ENCODE results near the gene USP47.

Gene USP47

DNA sequence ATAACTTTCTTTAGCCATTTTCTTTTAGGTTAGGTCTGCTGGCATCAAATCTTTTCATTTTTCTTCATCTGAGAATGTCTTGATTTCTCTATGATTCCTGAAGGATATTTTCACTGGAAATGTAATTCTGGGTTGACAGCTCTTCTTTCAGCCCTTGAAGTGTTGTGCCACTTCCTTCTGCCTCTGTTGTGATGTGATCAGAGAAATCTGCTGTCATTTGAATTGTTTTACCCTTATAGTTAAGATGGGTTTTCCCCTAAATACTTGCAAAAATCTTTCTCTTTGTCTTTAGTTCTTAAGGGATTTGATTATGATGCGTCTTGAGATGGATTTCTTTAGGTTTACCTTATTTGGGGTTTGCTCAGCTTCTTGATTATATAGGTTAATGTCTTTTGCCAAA lies 23.0 kb downstream of the USP47 start:
- DNase-seq (ENCODE audit: low read depth), result no peak

DNA sequence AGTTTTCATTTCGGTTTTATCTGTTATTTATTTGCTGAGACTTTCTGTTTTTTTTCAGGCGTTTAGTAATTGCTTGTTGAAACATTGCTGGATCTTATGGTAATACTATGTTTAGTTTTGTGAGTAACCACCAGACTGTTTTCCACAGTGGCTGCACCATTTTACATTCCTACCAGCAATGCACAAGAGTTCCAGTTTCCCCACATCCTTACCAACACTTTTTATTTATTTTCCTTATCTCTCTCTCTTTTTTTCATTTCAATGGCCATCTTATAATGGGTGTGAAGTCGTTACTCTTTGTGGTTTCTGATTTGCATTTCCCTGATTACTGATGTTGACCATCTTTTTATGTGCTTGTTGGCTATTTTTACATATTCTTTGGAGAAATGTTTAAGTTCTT lies 23.7 kb downstream of the USP47 start:
- no peak for DNase-seq (ENCODE audit: low read depth)

DNA sequence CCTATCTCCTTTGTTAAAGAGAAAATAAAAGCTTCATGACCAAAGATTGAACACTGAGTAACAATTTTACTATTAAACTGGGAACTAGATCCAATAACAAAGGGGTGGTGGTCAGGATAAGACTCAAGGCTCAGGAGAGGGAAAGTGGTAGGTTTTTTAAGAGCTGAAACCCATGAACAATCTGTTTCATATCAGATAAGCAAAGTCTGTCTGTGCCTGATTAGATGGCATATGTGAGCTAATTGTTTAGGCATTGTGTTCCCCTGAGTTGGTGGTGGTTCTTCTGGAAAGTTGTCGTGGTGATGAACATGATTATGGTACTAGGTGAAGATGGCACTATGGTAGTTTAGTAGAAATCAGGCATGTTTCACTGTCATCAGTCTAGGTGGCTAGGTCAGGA lies 24.4 kb downstream of the USP47 start:
- DNase-seq (ENCODE audit: low read depth), result no peak

DNA sequence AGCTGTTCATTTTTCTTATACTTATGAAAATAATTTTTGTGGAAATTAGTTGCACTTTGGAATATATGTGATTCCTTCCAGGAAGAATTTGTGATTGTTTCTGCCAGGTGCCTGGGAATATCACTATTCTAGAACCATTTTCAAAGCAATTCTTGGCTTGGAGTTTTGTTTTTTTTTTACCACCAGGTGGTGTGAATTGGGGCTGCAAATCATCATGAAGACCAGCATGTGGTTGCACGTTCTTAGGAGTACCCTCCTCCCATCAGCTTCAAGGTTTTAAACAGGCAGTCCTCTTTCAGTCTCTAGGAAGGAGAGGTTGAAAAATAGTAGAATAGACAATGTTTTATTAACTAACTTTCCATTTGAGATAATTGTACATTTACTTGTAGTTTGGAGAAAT lies 25.9 kb downstream of the USP47 start:
- no peak for DNase-seq (ENCODE audit: low read depth)

DNA sequence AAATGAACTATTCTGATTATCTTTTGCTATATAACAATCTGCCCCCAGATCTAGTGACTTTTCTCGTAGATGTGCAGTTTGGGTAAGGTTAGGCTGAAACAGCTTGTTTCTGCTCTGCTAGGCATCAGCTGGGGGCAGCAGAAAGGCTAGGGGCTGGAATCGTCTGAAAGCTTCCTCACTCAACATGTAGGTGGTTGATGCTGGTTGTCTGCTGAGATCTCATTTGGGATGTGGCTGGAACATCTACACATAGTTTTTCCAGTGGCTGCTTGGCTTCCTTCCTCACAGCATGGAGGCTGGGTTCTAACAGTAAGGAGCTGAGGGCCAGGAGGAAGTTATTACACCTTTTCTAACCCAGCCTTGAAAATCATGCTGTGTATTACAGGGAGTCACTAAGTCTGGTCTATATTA lies 30.2 kb downstream of the USP47 start:
- no peak for DNase-seq (ENCODE audit: low read depth)

DNA sequence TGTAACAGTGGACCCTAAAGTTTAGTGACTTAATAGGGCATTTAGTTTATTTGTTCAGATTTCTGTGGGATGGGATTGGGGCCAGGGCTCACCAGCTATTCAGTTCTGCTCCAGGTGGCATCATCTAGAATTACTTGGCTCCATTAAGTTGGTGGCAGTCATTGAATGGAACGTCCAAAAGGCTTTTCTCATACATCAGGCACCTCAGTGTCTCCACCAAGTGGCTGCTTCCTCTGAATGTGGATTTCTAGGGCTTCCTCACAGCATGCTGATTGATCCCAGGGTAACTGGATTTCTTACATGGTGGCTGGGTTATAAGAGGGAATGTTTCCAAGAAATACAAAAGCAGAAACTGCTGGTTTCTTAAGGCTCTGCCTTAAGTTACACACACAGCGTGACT lies 34.7 kb downstream of the USP47 start:
- DNase-seq (ENCODE audit: low read depth), result no peak

DNA sequence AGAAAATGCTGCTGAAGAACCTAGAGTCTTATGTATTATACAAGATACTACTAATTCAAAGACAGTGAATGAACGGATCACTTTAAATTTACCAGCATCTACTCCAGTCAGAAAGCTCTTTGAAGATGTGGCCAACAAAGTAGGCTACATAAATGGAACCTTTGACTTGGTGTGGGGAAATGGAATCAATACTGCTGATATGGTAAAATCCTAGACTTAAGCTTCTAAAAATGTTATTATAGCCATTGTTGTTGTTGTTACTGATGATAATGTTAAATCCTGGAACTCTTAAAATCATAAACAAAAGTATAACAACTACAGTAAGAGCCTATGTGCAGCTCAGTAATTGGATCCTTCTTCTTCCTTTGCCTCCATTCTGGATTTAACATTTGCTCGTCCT lies 38.4 kb downstream of the USP47 start:
- no peak for DNase-seq (ENCODE audit: low read depth)

DNA sequence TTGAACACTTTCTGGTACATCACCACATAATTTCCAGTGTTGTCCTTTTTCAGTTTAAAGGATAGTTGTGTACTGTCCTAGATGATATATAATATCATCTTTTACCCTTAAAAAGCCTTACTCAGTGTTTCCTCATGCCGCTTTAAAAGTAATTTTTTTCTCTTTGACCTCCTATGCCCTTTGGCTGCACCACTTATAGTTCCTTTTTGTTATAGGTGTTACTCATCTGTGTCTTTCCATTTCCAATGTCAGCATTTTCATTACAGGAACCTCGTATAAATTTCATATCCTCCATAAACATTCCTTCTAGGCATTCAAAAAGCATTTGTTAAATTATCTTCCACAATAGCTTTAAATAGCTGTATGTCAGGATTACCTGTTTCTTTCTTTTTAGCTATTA lies 40.8 kb downstream of the USP47 start:
- DNase-seq (ENCODE audit: low read depth), result no peak

DNA sequence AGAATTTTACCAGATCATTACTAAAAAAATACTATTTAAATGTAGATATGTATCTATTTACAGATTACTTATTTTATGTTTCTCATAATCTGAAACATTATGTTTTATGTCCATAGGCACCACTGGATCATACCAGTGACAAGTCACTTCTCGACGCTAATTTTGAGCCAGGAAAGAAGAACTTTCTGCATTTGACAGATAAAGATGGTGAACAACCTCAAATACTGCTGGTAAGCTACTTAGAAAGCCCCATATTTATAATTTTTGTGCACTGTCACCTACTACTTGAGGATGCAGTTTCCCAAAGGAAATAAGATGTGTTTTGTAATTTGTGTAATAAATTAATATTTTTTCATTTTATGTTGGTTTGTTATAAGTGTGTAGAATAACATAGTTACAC lies 42.6 kb downstream of the USP47 start:
- no peak for DNase-seq (ENCODE audit: low read depth)

DNA sequence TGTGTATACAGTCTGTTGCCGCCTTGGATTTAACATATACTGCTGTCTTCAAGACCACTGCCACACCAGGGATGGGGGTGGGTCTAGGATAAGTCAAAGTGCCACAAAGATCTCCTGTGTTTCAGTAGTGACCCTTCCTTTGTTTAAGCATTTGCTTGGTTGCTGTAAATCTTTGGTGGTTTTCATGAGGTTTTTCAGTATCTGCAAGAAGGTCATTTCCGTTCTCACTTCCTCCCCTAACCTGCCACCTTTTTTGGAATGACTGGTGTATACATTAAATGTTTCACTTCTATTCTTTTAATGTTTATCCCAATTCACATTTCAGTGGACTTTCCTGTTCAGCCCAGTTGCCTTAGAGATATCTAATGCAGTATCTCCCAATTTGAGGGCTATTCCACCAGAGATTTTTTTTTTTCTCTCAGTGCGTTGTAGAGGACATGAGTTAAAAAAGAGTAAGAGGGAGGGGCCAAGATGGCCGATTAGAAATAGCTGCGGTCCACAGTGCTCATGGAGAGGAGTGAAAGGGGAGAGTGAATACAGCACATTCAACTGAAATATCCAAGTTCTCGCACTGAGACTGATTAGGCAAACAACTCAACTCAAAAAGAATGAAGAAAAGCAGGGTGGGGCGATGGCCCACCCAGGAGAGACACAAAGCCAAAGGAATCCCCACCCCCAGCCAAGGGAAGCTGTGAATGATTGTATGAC lies 43.2 kb downstream of the USP47 start:
- no peak for DNase-seq (ENCODE audit: low read depth)

DNA sequence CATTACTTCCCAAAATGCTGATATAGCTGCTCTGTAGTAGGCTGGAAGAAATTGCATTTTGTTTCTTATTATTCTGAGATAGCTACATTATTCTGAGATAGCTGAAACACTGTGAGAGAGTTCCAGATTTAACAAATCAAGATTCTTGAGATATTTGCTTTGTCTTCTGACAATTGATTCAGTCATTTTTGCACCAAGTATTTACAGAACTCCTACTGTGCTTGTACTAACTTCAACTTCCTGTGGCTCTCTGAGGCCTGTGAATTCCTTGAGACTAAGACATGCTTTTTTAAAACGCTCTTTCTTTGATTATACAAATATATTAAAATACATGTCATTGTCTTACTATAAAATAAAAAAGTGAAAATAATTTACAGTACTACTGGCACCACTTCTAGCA lies 52.7 kb downstream of the USP47 start:
- no peak for DNase-seq (ENCODE audit: low read depth)

DNA sequence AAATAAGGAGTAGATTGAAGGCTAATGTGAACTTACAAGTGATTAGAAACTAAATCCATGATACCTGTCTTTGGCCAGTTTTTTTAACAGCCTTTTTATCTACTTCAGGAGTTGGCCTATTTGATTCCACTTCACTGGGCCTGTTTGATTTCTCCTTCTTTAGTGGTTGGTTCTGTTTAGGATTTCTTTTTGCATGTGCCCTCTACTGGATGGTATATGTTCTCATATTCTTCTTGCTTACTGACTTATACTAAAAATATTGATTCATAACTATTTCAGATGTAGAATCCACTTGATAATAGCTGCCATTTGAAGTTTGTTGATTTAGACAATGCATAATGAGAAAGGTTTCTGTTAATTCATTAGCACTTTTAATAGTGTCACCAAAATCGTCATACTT lies 53.9 kb downstream of the USP47 start:
- no peak for DNase-seq (ENCODE audit: low read depth)

DNA sequence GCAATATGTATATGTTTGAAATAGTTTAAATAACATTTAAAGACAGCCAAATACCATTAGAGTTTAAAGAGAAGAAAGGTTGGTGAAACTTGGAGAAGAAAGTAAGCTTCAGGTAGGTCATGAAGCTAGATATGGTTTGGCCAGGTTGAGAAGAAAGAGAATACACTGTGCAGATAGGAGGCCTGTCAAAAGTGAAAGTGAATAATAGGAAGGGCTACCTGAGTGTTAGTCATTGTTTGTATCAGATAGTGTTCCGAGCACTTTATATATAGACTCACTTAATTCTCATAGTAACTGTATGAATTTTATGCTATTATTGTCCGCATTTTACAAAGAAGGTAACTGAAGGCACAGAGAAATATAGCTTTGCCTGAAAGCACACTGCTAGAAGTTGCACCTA lies 56.9 kb downstream of the USP47 start:
- DNase-seq (ENCODE audit: low read depth), result no peak

DNA sequence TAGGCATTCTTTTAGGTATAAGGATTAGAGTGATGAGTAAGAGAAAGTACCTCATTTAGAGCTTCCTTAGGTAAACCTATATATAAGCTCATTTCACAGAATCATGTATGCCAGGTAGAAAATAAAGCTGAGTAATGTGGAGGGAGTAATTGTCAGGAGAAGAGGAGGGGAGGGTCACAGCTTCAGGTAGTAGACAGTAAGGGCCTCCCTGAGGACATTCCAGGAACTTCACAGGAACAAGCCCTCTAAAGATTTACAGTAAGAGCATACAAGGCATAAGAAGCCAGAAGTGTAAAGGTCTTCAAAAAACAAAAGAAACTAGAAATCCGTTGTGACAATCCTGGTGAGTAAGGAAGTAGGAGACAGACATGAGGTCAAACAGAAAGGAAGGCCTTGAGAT lies 57.6 kb downstream of the USP47 start:
- no peak for DNase-seq (ENCODE audit: low read depth)

DNA sequence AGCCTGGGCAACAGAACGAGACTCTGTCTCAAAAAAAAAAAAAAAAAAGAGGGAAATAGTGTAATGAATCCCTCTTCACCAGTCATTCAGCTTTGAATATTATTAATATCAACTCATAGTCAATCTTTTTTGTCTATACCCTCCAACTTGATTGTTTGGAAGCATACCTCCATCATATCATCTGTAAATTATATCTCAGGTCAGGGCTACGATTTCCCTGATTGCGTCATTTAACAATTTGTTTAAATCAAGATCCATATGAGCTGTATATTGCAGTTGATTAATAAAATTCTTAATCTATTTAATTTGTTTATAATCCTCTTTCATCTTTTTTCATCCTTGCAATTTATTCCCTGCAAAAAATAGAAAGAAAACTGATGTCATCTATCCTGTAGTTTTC lies 60.2 kb downstream of the USP47 start:
- DNase-seq (ENCODE audit: low read depth), result no peak

DNA sequence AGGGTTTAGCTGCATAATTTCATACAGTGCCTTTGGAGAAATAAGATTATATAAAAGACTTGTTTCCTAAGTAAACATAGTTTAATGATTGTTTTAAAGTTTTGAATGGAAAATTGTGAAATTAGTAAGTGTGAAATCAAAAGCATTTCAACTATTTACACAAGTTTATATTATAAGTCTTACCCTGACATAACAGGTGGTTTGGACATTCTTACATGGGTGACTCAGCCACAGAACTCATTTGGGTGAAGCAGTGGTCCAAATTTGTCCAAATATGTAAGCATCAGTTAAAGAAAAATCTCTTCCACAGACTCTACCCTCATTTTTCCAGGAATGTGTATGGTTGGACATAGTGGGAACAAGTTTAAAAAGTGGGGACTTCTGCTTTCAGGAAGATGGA lies 68.0 kb downstream of the USP47 start:
- DNase-seq (ENCODE audit: low read depth), result no peak

DNA sequence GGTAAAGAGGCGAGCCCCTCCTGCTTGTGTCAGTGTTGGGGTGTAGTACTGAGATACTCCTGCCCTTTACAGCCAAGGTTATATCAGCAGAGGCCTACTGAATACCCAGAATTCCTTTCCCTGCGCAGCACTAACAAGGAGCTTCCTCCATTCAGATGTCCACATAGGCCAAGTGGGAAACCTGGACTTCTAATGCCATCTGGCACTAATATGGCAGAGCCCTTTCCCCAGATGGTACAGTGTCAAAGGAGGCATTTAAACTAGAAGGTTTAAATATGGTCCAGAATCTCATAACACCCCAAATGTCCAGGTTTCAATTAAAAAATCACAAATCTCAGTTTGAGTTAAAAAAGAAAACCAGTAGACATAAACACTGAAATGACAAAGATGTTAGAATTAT lies 68.8 kb downstream of the USP47 start:
- no peak for DNase-seq (ENCODE audit: low read depth)

DNA sequence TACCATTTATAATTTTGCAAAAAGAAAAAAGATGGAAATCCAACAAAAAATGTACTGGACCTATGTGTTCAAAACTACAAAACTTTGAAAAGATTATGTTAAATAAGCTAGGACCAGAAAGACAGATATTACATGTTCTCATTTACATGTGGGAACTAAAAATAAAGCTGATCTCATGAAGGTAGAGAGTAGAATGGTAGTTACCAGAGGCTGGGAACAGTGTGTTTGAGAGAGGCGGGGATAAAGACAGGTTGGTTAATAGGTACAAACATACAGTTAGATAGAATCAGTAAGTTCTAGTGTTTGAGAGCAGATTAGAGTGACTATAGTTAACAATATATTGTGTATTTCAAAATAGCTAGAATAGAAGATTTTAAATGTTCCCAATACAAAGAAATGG lies 71.6 kb downstream of the USP47 start:
- DNase-seq (ENCODE audit: low read depth), result no peak

DNA sequence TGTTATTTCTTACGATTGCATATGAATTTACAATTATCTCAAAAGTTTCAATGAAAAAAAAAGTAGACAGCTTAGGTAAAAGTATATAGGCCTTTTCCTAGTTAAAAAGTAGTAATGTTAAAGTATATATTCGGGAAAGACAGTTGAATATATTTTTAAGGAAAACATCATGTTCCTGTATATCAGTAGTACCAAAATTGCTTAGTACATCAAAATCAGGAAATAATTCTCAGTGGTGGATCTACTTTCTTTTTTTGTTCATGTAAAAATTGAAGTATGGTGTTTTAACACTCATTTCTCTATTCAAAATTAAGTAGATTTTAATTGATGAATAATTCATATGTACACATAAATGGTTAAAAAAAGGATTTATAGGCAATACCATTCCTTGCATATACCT lies 73.9 kb downstream of the USP47 start:
- no peak for DNase-seq (ENCODE audit: low read depth)

DNA sequence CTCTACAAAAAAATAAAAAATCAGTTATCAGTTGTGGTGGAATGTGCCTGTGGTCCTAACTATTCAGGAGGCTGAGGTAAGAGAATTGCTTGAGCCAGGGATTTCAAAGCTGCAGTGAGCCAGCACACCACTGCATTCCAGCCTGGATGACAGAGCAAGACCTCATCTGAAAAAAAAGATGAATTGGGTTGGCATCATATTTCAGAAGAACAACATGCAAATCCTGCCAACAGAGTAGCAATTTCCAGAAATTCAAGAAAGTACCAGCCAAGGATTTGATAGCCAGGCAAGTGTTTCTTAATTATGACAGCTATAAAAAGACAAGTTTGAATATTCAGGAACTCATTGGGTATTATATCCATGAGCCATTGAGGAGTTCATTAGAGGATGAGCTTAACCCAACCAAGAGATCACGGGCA lies 75.2 kb downstream of the USP47 start:
- DNase-seq (ENCODE audit: low read depth), result no peak

DNA sequence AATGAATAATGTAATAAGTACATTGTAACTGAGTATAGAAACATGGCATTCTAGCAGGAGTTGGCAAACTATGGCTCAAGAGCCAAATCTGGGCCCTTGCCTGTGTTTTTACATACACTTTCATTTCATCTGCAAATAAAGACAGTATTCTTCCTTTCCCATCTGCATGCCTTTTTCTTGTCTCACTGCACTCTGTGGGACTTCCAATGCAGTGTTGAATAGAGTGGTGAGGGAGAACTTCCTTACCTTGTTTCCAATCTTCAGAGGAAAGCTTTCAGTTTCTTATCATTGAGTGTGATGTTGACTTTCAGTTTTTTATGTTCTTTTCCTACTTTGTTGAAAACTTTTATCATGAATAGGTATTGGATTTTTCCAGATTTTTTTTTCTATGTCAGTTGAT lies 82.1 kb downstream of the USP47 start:
- no peak for DNase-seq (ENCODE audit: low read depth)

DNA sequence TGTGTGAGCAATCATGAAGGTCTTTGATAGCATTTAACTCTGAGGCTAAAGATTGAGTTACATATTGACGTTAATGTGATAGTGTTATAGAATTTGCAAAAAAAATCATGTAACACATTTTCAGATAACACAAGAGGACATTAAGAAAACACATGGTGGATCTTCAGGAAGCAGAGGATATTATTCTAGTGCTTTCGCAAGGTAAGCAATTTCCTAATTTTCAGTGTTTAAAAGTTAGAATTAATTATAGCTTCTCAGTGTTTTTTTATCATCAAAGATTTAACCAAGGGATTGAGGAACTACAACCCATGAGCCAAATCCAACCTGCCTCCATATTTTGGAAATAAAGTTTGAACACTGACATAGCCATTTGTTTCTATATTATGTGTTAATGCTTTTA lies 88.1 kb downstream of the USP47 start:
- no peak for DNase-seq (ENCODE audit: low read depth)

DNA sequence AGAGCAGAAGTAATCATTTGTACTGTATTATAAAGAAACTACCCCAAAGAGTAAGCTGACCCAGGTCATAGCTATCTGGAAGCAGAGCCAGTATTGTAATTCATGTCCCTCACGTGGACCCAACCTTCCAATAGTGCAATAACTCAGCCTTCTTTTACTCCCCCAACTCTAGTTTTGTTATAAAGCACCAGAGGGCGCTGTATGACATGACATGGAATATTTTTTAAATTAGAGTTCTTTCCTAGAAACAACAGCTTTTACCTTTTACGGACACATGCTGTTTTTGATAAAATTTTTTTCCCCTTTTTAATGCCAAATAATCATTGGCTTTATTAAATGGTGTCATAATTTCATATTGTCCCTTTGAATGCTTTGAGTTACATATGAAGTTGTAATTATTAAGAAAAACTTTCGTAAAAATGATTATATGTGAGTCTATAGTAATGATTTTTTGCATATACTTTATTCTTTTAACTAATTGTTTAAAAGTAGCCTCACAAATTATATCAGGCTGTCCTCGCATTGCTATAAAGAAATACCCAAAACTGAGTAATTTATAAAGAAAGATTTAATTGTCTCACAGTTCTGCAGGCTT lies 89.8 kb downstream of the USP47 start:
- no peak for DNase-seq (ENCODE audit: low read depth)

DNA sequence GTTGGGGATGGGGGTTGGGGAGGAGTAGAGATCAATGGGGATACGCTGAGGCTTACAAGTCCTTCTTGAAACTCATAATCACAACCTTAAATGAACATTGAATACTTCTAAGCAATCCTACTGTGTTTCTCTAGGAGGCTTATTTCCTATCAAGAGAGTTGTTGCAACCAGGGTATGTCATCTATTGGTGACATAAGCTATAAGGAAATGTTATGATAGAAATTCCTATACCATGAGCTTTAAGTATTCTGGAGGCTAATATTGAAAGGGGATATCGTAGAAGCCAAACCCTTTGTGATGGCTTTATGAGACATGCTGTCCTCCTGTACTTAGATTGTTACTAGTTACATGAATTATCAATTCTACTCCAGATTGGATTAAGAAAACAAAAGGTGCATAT lies 93.8 kb downstream of the USP47 start:
- DNase-seq (ENCODE audit: low read depth), result no peak

Data from stimulated activated CD8-positive, alpha-beta memory T cell treated with anti-CD3 and anti-CD28 coated beads, Interleukin-12 subunit alpha, Interleukin-12 subunit beta, amount 100 ng/mL, for 4 hours (primary cell).